Cerebellar nuclear complex (tissue), 1 donor: Measurements from ENCODE around the gene PKP4.

Source experiments
- DNase-seq, 2 experiments: peaks; one replicate each; lab custom pipeline; 2025; lab: John Stamatoyannopoulos, UW

The PKP4 gene

DNA sequence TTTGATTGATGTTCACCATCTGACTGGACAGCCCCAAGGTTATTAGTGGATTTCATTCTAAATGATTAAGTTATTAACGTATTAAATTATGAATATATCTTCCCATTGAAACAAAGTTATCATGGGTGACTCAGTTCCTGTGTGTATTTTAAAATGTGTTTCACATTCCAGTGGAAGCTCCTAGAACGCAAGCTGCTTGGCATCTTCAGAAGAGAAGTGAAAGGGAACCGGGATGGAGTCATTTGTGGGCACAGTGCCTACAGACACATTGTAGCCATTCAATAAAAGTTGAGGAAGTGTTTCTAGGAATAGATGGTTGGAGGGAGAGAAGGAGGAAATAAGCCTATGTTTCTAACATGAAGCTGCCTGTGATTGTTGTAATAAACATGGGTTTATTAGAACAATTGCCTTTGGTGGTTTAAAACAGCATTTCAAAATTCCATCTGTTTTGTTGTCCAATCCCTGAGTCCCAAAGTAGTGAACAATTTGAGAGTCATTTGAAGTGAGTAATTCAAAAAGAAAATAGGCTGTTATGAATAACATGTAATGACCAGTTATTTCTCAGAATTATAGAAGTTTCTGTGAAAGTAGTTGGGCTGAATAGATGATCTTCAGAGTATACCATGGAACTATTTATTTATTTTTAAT, 143.5 kb downstream of the PKP4 start:
- no peak for DNase-seq

DNA sequence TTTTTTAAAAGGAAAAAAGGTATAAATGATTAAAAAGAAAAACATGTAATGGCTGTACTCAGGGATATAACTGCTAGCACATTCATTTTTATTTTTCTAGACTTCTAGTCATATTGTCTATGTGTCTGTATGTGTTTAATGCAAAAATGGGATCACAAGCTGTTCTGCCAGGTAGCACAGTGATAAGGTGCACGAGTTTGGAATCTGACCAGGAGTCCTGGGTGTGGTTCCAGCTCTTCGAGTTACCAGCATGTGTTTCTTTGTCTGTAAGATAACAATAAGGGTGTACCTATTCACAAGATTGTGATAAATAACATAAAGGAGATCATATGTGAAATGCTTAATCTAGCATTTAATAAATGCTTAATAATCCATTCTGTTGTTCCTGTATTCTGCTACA, 145.3 kb downstream of the PKP4 start:
- no peak for DNase-seq

DNA sequence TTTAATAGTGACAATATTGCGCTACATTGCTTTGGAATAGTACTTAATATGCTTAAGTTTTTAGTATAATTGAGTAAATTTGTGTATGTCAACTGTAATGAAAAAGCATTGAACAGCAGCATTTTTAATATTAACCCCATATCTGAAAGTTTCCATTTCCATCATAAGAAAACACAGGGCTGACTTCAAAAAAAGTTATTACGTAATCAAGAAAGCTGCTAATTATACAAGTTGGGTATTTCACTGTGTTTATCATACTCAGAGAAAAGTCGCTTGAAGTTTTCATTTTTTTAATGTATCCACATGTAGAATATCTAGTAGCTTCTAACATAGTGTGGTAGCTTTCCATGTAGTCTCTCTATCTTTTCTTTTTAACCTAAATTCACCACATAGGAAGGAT, 146.5 kb downstream of the PKP4 start:
- DNase-seq: no peak

GRCh38 chr2:158603986-158604385, 147.2 kb downstream of the PKP4 start:
- DNase-seq: no peak

GRCh38 chr2:158610059-158610458, 153.3 kb downstream of the PKP4 start:
- DNase-seq: no peak

GRCh38 chr2:158616480-158617000, 159.8 kb downstream of the PKP4 start:
- DNase-seq: no peak

GRCh38 chr2:158618891-158619490, 162.2 kb downstream of the PKP4 start:
- DNase-seq: no peak

DNA sequence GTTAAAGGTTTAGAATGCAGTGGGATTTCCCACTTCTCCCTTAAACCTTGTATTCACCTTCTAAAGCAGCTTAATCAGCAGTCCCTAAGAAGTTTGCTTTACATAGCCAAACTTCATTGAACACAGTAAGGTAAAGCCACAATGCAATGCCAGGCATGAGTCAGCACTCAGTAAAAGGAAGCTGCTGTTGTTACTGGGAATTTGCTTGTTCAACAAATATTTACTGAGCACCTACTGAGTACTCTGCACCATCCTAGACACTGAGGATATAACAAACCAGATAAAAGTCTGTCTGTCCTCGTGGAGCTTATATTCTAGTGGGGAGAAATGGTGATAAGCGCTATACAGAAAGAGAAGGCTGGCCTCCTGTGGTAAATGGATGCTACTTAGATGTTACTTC, 162.7 kb downstream of the PKP4 start:
- no peak for DNase-seq

DNA sequence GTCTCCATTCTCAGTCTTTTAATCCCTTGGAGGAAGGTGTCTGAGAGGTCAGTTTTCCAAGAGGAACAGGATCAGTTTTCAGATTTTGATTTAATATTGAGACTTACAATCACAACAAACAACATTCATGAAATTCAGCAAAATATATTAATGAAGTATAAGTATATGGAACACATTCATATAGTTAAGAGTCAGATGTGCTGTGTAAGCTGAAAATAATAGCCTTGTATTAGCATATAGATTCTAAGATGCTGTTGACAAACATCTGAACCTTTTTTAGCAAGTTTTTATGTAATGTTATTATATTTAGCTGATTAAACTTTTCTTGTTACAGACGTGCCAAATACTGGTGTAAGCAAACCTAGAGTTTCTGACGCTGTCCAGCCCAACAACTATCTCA, 163.9 kb downstream of the PKP4 start:
- no peak for DNase-seq

GRCh38 chr2:158624071-158624667, 167.4 kb downstream of the PKP4 start:
- no peak for DNase-seq

- DNase-seq: no peak
These were observed 168.2 kb downstream of the PKP4 start for GRCh38 chr2:158624961-158625360.

DNA sequence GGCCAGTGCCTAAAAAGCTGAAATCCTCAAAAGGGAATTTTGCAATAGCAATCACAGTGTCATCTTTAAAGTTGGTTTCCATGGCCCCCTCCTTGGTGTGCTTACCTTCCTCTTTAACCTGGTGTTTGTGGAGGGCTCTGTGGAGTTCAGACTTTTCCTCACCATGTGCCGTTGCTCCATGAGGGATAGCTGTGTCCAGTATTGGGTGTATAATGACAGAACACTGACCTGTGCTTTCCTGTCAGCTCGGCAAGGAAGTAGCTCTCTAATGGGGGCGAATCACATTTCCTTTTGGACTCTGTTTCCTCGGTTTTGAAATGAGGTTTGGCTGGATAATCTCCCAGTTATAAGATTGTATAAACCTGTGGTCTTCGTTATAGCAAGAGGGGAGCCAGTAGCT, 172.4 kb downstream of the PKP4 start:
- DNase-seq: no peak

DNA sequence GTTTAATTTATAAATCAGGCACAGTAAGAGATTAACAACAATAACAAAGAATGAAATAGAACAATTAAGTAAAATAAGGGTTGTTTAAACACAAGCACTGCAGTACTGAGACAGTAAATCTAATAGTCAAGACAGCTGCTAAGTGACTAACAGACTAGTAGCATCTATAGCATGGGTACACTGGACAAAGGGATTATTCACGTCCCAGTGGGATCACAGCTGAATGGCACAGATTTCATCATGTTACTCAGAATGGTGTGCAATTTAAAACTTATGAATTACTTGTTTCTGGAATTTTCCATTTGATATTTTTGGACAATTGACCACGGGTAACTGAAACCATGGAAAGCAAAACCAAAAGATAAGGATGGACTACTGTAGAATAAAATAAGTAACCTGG, 176.5 kb downstream of the PKP4 start:
- no peak for DNase-seq

DNA sequence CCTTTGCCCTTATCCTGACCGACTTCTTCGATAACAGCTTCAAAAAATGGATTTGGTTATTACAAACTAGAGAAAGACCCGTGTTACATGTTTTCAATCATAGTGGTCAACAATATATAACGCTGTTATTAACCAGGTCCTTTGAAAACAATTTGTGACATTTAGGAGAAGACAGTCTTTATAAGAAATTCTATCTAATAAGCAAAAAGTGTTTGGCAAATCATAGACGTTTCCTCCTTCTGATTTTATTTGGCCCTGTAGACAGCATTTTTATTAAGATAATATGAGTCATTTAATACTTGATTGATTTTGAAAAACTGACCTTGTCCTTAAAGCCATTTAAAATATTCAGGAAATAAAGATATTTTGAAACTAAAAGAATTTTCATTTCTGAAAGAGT, 177.9 kb downstream of the PKP4 start:
- DNase-seq: no peak

DNA sequence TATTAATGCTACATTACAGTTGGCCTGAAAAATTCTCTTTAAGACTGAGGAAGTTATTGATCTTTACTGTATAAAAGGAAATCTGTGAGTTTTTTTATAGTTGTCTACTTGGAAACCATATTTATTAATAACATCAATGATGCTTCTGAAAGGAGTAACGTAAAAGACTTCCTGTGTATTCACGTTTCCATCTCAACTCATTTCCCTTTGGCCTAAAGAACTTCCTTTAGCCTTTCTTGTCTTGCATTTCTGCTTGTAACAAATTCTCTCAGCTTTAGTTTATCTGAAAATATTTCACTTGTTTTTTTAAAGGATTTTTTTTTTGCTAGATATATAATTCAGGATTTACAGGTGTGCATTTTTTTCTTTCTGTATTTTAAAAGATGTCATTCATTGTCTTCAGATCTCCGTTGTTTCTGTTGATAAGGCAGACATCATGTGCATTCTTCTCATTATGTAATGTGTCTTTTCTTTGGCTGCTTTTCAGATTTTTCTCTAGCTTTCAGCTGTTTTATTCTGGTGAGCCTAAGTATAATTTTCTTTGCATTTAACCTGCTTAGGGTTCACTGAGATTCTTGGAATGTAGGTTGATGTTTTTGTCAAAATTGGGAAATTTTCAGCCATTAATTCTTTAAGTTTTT, 179.3 kb downstream of the PKP4 start:
- no peak for DNase-seq

DNA sequence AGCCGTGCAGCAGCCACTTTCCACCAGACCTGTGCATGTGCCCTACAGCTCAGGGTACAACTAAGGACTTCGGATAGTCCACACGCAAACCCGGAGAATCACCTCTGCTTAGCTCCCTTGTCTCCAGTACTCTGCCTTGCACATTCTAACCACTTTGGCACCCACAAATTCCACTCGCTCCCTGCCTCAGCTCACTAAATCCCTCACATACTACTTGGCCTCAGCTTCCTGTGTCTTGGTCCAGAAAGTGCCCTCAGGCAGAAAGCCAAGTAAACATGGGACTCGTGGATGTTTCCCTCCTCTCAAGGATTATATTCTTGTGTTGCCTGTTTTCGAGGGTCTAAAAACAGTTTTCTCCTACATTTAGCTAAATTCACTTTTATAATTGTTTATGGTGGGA, 180.6 kb downstream of the PKP4 start:
- no peak for DNase-seq

DNA sequence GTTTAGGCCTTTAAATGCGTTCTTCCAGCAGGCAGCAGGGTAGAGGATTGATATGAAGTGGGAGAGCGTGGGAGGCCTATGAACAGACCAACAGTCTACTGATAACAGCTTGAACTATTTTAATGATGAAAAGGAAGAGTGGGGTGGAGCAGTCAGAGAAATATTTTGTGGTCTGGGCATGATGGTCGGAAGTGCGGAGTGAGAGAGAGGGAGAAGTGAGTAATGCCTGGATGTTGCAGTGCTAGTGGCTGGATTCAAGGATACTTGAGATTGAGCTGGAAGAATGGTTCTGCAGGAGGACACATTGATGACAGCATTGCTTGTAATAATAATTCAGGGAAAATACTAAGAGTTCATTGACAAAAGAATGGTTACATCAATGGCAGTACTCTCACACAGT, 187.4 kb downstream of the PKP4 start:
- DNase-seq: no peak

DNA sequence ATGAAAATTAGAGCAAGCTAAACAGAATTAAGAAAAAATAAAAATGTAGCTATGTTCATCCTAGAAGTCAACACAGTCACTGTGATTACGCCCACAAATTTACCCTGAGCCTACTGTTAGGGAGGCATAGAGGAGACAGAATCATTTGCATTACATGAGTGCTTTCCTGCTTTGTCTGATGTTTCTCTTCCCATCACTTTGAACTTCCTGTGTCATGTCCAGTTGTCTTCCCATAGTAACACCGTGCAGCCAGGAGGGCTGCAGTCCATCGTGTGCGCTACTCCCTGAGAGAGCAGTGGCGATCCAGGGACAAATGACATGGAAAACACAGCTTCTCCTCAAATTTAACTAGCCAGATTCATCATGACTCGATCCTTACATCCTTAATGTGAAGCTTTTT, 188.5 kb downstream of the PKP4 start:
- no peak for DNase-seq

DNA sequence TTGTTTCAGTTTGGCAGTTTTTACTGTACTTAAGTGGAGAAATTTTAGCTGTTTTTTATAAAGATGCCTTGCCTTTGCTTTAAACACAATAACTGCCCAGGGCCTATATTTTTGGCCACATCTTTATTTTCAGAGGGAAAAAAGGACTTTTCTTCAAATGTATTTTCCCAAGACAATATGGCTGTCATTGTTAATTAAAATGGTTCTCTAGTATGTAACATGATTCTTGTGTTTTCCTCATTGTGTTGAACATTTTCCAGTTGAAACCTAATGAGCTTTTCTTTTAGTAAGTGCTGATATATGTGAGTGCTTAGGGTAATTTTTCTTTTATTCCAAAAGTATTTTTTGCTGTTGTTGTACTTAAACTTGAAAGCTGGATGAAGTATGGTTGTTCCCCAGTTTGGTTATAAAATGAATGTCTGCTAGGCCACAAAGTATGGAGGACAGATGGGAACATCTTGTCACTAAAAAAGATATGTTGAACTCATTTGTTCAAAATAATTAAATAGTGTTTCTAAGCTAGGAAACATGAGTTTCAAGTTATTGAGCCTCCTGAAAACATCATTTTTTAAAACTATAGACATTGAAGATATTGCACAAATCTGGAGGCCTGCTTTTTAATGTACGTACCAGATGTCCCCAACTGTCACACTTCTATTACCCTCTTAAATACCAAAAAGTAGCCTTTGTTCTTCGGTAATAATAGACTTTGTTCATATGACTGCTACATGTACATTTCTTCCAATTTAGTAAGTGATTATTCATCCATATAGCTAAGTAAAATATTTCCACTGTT, 190.9 kb downstream of the PKP4 start:
- no peak for DNase-seq

DNA sequence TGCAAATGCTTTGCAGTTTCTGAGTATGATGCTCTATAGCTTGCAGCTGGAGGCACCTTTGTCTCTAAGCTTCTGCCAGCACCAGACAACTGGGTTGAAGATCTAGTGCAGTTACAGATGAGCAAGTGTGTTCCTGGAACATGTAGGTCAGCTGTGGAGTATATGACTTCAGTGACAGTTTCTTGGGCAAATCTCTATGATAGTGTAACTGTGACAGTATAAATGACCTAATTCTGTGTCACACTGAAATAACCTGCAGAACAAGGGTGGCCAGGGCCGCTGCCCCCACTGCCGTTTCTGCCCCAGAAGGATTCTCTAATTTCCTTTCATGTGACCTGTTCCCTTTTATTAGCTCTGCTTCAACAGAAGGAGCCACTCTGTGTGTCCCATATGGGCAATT, 193.1 kb downstream of the PKP4 start:
- DNase-seq: no peak

DNA sequence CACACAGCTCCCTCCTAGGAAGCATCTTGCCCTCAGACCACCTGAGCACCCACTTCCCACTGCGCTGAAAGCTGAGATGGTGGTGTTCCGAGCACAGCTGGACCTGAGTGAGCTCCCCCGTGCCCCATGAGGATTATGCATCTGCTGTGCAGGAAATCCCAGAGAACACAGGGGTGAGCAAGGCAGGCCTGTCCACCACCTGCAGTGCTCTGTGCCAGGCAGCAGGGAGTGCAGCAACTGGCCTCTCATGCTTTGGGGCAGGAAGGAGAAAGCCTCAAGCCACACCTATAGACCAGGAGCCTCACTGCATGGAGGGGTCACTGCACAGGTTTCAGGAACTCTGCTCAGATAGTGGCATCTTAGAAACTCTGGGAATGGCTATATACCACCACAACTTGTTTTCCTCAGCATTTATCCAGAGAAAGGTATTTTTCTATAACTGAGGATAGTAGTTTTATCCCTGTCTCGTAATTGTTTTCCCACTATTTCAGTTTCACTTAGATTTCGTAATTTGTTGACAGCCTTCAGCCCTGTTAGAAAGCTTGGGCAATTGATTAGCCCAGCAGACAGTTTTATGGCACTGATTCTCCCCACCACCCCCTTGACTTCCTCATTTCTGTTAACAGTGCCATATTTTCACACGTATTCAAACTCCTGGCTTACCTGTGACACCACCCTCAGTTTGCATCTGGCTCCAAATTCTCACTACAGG, 194.1 kb downstream of the PKP4 start:
- DNase-seq: no peak
